Measurements from ENCODE around the gene VEPH1. TPM values are rescaled to one million over a fixed set of nuclear protein-coding genes. Genes with fewer than 3 reads are reported as not detected.

The VEPH1 gene
- total RNA-seq = 15.7 TPM

GRCh38 chr3:157502916-157503595 is at the start of gene VEPH1:
Gene VEPH1 (minus strand): TSS chr3:157503416. CDS start chr3:157495349, 8,067 bp downstream.

GRCh38 chr3:157436583-157437291 is 66.5 kb downstream of the VEPH1 start, which contains the start of gene PTX3:
Gene PTX3 (plus strand): TSS chr3:157436850. CDS start chr3:157436934, 84 bp downstream.

Other genes with a start within 250 kb of the VEPH1 start
- gene PTX3, start 66.6 kb downstream of the VEPH1 start, total RNA-seq = 7.5 TPM